ENCODE measurements around the gene EIF2A. TPM values are rescaled to one million over a fixed set of nuclear protein-coding genes. Genes with fewer than 3 reads are reported as not detected.

The EIF2A gene
- total and polyA plus RNA-seq, 9 of the 15 experiments (the other 6 are each of a cell fraction or from before 2014, with no cell fraction given) = 106 to 192 (median 168) TPM

GRCh38 chr3:150546226-150547044 is at the start of gene EIF2A, which contains the start of gene SERP1 (continued):
- TF ChIP-seq HINFP (tag; conservative IDR thresholded peaks at IDR 0.05; ENCODE audit: low read depth) (no peak), TAF15 (IDR thresholded peaks at IDR 0.05; ENCODE audit: low read depth, low read length) (no peak), IRF2 (CRISPR knock-in tag; IDR thresholded peaks at IDR 0.05) (0 out of 2 replicates have a peak, but pooled peaks have one; percentile 6), HNRNPLL (IDR thresholded peaks at IDR 0.05; ENCODE audit: low read depth, low read length, poor library complexity, severe bottlenecking) (peak; percentile 91), EP300 (IDR thresholded peaks at IDR 0.05; ENCODE audit: low read length) (no peak), CTCFL (IDR thresholded peaks at IDR 0.05; ENCODE audit: borderline replicate concordance, insufficient read depth, low read depth, low read length, poor library complexity, severe bottlenecking) (no peak), KLF16 (IDR thresholded peaks at IDR 0.05) (no peak), SETDB1 (IDR thresholded peaks at IDR 0.05; ENCODE audit: low read length) (no peak), EHMT2 (IDR thresholded peaks at IDR 0.05) (no peak), SIX5 (IDR thresholded peaks at IDR 0.05; ENCODE audit: borderline replicate concordance in 1 of 2, insufficient read depth in 1 of 2, low read depth in 1 of 2, low read length in 2 of 2) (peak; percentile 83 to 84)
- TF ChIP-seq, protein P1, sequence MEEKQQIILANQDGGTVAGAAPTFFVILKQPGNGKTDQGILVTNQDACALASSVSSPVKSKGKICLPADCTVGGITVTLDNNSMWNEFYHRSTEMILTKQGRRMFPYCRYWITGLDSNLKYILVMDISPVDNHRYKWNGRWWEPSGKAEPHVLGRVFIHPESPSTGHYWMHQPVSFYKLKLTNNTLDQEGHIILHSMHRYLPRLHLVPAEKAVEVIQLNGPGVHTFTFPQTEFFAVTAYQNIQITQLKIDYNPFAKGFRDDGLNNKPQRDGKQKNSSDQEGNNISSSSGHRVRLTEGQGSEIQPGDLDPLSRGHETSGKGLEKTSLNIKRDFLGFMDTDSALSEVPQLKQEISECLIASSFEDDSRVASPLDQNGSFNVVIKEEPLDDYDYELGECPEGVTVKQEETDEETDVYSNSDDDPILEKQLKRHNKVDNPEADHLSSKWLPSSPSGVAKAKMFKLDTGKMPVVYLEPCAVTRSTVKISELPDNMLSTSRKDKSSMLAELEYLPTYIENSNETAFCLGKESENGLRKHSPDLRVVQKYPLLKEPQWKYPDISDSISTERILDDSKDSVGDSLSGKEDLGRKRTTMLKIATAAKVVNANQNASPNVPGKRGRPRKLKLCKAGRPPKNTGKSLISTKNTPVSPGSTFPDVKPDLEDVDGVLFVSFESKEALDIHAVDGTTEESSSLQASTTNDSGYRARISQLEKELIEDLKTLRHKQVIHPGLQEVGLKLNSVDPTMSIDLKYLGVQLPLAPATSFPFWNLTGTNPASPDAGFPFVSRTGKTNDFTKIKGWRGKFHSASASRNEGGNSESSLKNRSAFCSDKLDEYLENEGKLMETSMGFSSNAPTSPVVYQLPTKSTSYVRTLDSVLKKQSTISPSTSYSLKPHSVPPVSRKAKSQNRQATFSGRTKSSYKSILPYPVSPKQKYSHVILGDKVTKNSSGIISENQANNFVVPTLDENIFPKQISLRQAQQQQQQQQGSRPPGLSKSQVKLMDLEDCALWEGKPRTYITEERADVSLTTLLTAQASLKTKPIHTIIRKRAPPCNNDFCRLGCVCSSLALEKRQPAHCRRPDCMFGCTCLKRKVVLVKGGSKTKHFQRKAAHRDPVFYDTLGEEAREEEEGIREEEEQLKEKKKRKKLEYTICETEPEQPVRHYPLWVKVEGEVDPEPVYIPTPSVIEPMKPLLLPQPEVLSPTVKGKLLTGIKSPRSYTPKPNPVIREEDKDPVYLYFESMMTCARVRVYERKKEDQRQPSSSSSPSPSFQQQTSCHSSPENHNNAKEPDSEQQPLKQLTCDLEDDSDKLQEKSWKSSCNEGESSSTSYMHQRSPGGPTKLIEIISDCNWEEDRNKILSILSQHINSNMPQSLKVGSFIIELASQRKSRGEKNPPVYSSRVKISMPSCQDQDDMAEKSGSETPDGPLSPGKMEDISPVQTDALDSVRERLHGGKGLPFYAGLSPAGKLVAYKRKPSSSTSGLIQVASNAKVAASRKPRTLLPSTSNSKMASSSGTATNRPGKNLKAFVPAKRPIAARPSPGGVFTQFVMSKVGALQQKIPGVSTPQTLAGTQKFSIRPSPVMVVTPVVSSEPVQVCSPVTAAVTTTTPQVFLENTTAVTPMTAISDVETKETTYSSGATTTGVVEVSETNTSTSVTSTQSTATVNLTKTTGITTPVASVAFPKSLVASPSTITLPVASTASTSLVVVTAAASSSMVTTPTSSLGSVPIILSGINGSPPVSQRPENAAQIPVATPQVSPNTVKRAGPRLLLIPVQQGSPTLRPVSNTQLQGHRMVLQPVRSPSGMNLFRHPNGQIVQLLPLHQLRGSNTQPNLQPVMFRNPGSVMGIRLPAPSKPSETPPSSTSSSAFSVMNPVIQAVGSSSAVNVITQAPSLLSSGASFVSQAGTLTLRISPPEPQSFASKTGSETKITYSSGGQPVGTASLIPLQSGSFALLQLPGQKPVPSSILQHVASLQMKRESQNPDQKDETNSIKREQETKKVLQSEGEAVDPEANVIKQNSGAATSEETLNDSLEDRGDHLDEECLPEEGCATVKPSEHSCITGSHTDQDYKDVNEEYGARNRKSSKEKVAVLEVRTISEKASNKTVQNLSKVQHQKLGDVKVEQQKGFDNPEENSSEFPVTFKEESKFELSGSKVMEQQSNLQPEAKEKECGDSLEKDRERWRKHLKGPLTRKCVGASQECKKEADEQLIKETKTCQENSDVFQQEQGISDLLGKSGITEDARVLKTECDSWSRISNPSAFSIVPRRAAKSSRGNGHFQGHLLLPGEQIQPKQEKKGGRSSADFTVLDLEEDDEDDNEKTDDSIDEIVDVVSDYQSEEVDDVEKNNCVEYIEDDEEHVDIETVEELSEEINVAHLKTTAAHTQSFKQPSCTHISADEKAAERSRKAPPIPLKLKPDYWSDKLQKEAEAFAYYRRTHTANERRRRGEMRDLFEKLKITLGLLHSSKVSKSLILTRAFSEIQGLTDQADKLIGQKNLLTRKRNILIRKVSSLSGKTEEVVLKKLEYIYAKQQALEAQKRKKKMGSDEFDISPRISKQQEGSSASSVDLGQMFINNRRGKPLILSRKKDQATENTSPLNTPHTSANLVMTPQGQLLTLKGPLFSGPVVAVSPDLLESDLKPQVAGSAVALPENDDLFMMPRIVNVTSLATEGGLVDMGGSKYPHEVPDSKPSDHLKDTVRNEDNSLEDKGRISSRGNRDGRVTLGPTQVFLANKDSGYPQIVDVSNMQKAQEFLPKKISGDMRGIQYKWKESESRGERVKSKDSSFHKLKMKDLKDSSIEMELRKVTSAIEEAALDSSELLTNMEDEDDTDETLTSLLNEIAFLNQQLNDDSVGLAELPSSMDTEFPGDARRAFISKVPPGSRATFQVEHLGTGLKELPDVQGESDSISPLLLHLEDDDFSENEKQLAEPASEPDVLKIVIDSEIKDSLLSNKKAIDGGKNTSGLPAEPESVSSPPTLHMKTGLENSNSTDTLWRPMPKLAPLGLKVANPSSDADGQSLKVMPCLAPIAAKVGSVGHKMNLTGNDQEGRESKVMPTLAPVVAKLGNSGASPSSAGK (IDR thresholded peaks at IDR 0.05) = no peak
